GM21717 (cell line): ENCODE data around the gene SLC39A13.

Experiments used
- ATAC-seq: cut with Tn5 transposase; IDR thresholded peaks from one replicate; pipeline ENCODE4 v1.9.1; 2021; ENCODE audit warnings: mild to moderate bottlenecking, moderate library complexity; ENCODE audit not compliant: unreplicated experiment

Gene SLC39A13

GRCh38 chr11:47399860-47400767, 8.3 kb upstream of the SLC39A13 start:
- ATAC-seq, result peak; percentile 40

GRCh38 chr11:47400768-47401279, 7.6 kb upstream of the SLC39A13 start:
- ATAC-seq, result peak; percentile 50

- ATAC-seq, result no peak
These were observed 5.3 kb upstream of the SLC39A13 start for GRCh38 chr11:47403135-47403534.

- ATAC-seq, result no peak
These were observed 4.8 kb upstream of the SLC39A13 start for GRCh38 chr11:47403571-47403970.

GRCh38 chr11:47406896-47407745, 1.3 kb upstream of the SLC39A13 start:
- ATAC-seq, result no peak

GRCh38 chr11:47408598-47409439, 429 bp downstream of the SLC39A13 start:
- peak; percentile 8 for ATAC-seq

- ATAC-seq, result no peak
These were observed 1.3 kb downstream of the SLC39A13 start for GRCh38 chr11:47409440-47410369.

- ATAC-seq, result no peak
These were observed 2.2 kb downstream of the SLC39A13 start for GRCh38 chr11:47410370-47411264.

GRCh38 chr11:47411884-47412746, 3.7 kb downstream of the SLC39A13 start:
- no peak for ATAC-seq

GRCh38 chr11:47413351-47413750, 5.0 kb downstream of the SLC39A13 start:
- no peak for ATAC-seq

GRCh38 chr11:47413908-47414684, 5.7 kb downstream of the SLC39A13 start:
- ATAC-seq, result no peak

GRCh38 chr11:47414685-47415070, 6.3 kb downstream of the SLC39A13 start:
- no peak for ATAC-seq

- ATAC-seq, result no peak
These were observed 6.9 kb downstream of the SLC39A13 start for GRCh38 chr11:47415091-47415854.

GRCh38 chr11:47415949-47416472, 7.6 kb downstream of the SLC39A13 start:
- no peak for ATAC-seq

- ATAC-seq, result no peak
These were observed 9.3 kb downstream of the SLC39A13 start for GRCh38 chr11:47417712-47418111.
